ENCODE results near the gene FRMD3.

DNA sequence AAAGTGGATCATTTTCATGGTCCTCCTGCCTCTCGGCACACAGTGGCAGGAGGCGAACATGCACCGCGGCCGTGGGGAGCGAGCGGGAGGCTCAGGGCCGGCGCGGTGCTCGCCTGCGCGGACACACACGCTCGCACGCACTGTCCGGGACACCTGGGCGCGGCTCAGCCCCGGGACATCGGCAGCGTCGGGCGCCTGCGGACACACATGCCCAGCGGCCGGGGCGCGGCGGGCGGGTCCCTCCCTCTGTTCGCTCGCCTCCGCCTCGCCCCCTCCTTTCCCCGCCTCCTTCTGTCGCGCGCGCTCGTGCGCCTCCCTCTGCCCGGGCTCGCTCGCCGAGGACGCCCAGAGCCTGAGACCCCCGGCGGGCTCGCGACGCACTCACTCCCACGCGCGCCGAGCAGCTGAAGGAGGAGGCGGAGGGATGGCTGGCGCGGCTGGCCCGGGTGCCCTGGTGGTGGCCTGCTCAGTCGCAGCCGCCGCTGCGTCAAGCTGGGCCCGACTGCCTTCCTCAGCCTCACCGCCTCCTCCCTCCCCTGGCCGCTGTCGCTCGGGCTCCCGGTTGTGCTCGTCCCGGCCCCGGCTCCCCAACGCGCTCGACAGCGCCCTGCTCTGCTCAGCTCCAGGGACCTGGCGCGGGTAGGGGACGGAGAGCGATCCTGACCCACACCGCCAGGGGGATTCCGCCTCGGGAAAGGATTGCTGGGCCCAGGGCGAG, at the start of gene FRMD3:
- TF ChIP-seq, protein P1, sequence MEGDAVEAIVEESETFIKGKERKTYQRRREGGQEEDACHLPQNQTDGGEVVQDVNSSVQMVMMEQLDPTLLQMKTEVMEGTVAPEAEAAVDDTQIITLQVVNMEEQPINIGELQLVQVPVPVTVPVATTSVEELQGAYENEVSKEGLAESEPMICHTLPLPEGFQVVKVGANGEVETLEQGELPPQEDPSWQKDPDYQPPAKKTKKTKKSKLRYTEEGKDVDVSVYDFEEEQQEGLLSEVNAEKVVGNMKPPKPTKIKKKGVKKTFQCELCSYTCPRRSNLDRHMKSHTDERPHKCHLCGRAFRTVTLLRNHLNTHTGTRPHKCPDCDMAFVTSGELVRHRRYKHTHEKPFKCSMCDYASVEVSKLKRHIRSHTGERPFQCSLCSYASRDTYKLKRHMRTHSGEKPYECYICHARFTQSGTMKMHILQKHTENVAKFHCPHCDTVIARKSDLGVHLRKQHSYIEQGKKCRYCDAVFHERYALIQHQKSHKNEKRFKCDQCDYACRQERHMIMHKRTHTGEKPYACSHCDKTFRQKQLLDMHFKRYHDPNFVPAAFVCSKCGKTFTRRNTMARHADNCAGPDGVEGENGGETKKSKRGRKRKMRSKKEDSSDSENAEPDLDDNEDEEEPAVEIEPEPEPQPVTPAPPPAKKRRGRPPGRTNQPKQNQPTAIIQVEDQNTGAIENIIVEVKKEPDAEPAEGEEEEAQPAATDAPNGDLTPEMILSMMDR (IDR thresholded peaks at IDR 0.05): peak in 4 of 6 experiments; percentile 44 to 86 (median 83)
- peak; percentile 55 to 71 for TF ChIP-seq POLR2A (IDR thresholded peaks at IDR 0.05)
